DND-41 (cell line): ENCODE measurements around the gene GPC5.

Experiments used
- ATAC-seq: fragments of 200-7000 bp; cut with Tn5 transposase; 3 replicates; pipeline ENCODE4 v1.9.1; 2021; ENCODE audit warnings: low read depth; ENCODE audit not compliant: insufficient read depth
- DNase-seq: peaks from one replicate; pipeline ENCODE4 v3.0.0-alpha.2; 2020
- H2AFZ ChIP-seq: 2 replicates; pipeline ENCODE4 v1.6.0; 2012; ENCODE audit warnings: low read depth, low read length
- H3K27ac ChIP-seq: 2 replicates; pipeline ENCODE4 v1.5.1; 2012; ENCODE audit warnings: low read length, inconsistent platforms
- H3K27me3 ChIP-seq: fragments of 200-600 bp; sonication (generic); 2 replicates; pipeline ENCODE4 v1.6.0; 2012; ENCODE audit warnings: low read length, mild to moderate bottlenecking, inconsistent platforms; ENCODE audit not compliant: insufficient read depth, poor library complexity
- H3K36me3 ChIP-seq: 2 replicates; pipeline ENCODE4 v1.5.1; 2012; ENCODE audit warnings: low read length, inconsistent platforms; ENCODE audit not compliant: insufficient read depth
- H3K4me1 ChIP-seq: 2 replicates; pipeline ENCODE4 v1.5.1; 2012; ENCODE audit warnings: mild to moderate bottlenecking, low read length; ENCODE audit not compliant: insufficient read depth
- H3K4me2 ChIP-seq: 2 replicates; pipeline ENCODE4 v1.6.0; 2012; ENCODE audit warnings: mild to moderate bottlenecking, moderate library complexity, low read length, inconsistent platforms; ENCODE audit not compliant: insufficient read depth
- H3K4me3 ChIP-seq, 2 experiments: fragments of 200-600 bp in 1 of 2; shearing (Covaris generic) in 1 of 2; 2 replicates each; pipeline ENCODE4 v1.5.1; 2012 to 2016; ENCODE audit warnings: inconsistent platforms in 2 of 2, low read length in 2 of 2, mild to moderate bottlenecking in 2 of 2, low read depth in 1 of 2, moderate library complexity in 1 of 2
- H3K79me2 ChIP-seq: 2 replicates; pipeline ENCODE4 v1.6.0; 2012; ENCODE audit warnings: low read length, inconsistent platforms; ENCODE audit not compliant: insufficient read depth
- H3K9ac ChIP-seq: 2 replicates; pipeline ENCODE4 v1.6.0; 2012; ENCODE audit warnings: low read depth, mild to moderate bottlenecking, inconsistent platforms, low read length, moderate library complexity
- H3K9me3 ChIP-seq: 2 replicates; pipeline ENCODE4 v1.5.1; 2012; ENCODE audit warnings: low read length, moderate library complexity, mild to moderate bottlenecking, inconsistent platforms; ENCODE audit not compliant: insufficient read depth, severe bottlenecking
- H4K20me1 ChIP-seq: 2 replicates; pipeline ENCODE4 v1.6.0; 2012; ENCODE audit warnings: low read length; ENCODE audit not compliant: insufficient read depth
- CTCF ChIP-seq: IDR thresholded peaks from 2 replicates; pipeline ENCODE4 v1.5.1; 2012; ENCODE audit warnings: borderline replicate concordance, low read length, moderate library complexity, mild to moderate bottlenecking; ENCODE audit not compliant: poor library complexity, severe bottlenecking; ENCODE audit errors: extremely low read depth
- EZH2 ChIP-seq: IDR thresholded peaks from 3 replicates; pipeline ENCODE4 v1.6.1; 2012; ENCODE audit warnings: borderline replicate concordance, low read depth, mild to moderate bottlenecking, moderate library complexity, low read length, inconsistent platforms; ENCODE audit not compliant: severe bottlenecking

GPC5 gene

DNA sequence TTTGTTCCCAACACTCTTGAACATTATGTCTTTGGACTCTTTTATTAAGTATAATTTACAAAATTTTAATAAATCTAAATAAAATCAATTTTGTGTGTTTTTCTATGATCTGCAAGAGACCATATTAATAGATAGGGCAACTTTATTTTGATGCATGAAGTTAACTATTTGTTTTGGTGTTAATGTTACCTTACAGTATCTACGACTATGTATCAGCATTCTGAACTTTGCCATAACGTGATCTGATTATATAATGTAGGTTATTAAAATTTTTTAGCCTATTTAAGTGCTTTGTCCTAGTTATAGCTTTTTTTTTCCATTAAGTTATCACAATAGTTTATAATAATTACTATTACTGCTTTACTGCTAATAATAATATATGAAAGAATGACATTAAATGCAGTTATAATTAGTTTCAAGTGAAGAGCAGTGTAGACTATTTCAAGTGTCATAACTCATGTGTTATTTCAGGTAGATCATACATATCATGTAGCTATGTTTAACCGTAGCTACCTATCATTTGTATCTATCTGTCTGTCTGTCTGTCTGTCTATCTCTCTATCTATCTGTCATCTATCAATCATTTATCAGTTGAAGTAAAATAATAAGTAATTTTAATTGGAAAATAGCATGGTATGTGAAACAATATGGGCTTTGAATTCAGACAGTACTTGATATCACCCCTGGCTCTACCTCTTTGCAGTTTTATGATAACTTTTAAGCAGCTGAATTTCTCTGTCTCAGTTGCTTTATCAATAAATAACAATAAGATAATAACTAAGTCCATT is 229.7 kb downstream of the GPC5 start:
- Histone ChIP-seq H3K27me3 (no peaks in the 10 kb centered on the region), H3K9ac (no peak overlapping the region), H3K27ac (no peak overlapping the region), H3K36me3 (no peaks in the 10 kb centered on the region), H4K20me1 (no peaks in the 10 kb centered on the region), H3K9me3 (no peaks in the 10 kb centered on the region), H3K4me2 (no peak overlapping the region), H3K4me1 (no peaks in the 10 kb centered on the region), H3K79me2 (no peaks in the 10 kb centered on the region), H2AFZ (no peak overlapping the region), H3K4me3 (no peak overlapping the region)
- DNase-seq (no peak), ATAC-seq (no peak)
- TF ChIP-seq EZH2 (no peak), CTCF (no peak)

- DNase-seq (no peak), ATAC-seq (no peak)
- Histone ChIP-seq H3K4me2 (no peak overlapping the region), H3K4me1 (no peaks in the 10 kb centered on the region), H3K9me3 (no peaks in the 10 kb centered on the region), H3K4me3 (no peak overlapping the region), H3K27ac (no peak overlapping the region), H3K9ac (no peak overlapping the region), H3K79me2 (no peaks in the 10 kb centered on the region), H3K27me3 (no peaks in the 10 kb centered on the region), H4K20me1 (no peaks in the 10 kb centered on the region), H2AFZ (no peak overlapping the region), H3K36me3 (no peaks in the 10 kb centered on the region)
- TF ChIP-seq EZH2 (no peak), CTCF (no peak)
Observed at GRCh38 chr13:91630946-91631345, 232.5 kb downstream of the GPC5 start.

- Histone ChIP-seq H3K79me2 (no peaks in the 10 kb centered on the region), H3K4me2 (no peak overlapping the region), H2AFZ (no peak overlapping the region), H3K27ac (no peak overlapping the region), H4K20me1 (no peaks in the 10 kb centered on the region), H3K4me3 (no peak overlapping the region), H3K27me3 (no peaks in the 10 kb centered on the region), H3K36me3 (no peaks in the 10 kb centered on the region), H3K9ac (no peak overlapping the region), H3K9me3 (no peaks in the 10 kb centered on the region), H3K4me1 (no peaks in the 10 kb centered on the region)
- no peak for TF ChIP-seq CTCF
- no peak for TF ChIP-seq EZH2
- DNase-seq (no peak), ATAC-seq (no peak)
Observed at GRCh38 chr13:91632086-91632485, 233.7 kb downstream of the GPC5 start.

DNA sequence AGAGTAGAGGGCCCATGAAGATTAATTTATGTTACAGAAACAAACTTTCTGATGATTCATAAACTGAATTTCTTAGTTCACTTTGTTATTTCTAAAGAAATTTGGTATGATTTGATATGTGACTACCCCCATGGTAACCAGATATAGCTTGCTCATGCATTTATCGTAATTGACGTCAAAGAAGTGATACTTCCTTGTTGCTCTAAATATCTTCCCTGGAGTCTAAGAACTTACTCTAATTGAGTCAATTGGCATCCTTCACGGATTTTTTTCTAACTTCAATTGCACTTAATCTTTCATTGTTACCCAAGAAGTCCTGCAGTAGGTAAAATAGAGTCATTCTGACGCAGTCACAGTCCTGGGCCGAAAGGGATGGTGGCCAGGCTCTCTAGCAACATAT is 240.9 kb downstream of the GPC5 start:
- H4K20me1 ChIP-seq, result no peaks in the 10 kb centered on the region
- H3K79me2 ChIP-seq, result no peaks in the 10 kb centered on the region
- DNase-seq (no peak), ATAC-seq (no peak)
- no peaks in the 10 kb centered on the region for H3K4me1 ChIP-seq
- H3K4me3 ChIP-seq, result no peak overlapping the region
- no peaks in the 10 kb centered on the region for H3K36me3 ChIP-seq
- H3K27ac ChIP-seq, result no peak overlapping the region
- no peak overlapping the region for H2AFZ ChIP-seq
- H3K9me3 ChIP-seq, result no peaks in the 10 kb centered on the region
- TF ChIP-seq CTCF (no peak), EZH2 (no peak)
- no peaks in the 10 kb centered on the region for H3K27me3 ChIP-seq
- H3K9ac ChIP-seq, result no peak overlapping the region
- no peak overlapping the region for H3K4me2 ChIP-seq
